NCI-H524 treated with DMSO at 0.1 percent for 48 hours (cell line): ENCODE measurements around the gene MSN.
"Not testable (repeated sequence)": the region's sequence is repeated elsewhere in the genome, so short reads cannot be mapped to it uniquely, and the experiment has no call there.

ENCODE experiments used
- DNase-seq: peaks from one replicate; lab custom pipeline; 2025; lab: John Stamatoyannopoulos, UW

The MSN gene

DNA sequence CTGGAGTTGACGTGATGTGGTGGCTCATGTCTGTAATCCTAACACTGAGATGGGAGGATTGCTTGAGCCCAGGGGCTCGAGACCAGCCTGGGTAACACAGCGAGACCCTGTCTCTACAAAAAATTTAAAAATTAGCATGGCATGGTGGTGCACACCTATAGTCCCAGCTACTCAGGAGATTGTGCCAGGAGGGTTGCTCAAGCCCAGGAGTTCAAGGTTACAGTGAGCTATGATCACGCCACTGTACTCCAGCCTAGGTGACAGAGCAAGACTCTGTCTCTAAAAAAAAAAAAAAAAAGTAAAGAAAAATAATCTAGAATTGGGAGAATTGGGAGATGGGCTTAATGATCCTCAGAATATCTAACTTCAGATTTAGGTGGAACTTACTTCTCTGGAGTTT, 51.1 kb downstream of the MSN start:
- no peak for DNase-seq

DNA sequence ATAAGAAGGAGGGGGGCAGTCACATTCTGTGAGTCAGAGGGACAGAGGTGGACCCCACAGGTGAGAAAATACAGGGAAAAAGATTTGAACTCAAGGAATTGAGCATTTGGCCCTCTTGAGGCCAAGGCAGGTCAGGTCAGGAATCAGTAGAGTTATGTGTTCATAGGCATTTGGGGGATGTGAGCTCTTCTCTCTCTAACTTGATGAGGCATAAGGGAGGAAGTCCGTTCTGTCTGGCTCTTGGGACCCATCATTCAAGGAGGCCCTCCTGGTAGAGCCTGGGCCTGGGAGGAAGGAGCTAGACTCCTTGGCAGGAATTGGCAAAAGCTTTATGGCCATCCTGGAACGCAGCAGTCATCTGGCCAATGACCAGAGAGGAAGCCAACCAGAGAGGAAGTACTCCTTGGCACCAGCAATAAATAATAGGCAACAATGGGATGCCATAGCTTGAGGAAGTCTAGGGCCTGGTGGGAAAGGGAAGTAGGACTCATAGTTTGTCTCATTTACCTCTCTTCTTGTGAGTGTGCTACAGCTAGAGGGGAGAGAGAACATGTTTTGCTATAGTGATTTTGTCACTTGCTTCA, 53.0 kb downstream of the MSN start:
- no peak for DNase-seq

DNA sequence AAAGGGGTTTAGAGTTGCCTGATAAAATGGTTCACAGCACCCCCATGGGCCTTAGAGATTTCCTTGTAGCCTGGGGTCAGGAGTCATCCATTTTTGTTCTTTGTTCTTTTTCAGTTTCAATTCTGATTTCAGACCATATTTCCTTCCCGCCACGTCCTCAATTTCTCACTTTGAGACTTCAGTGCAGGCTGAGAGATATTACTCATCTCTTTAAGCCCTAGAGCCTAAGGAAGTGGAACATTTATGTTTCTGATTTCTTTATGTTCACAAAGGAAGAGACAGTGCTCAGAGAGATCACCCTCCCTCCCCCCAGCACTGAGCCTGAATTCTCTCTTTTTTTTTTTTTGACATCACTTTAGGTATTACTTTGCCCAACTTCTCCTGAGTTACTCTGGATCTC, 56.3 kb downstream of the MSN start:
- DNase-seq, result no peak

DNA sequence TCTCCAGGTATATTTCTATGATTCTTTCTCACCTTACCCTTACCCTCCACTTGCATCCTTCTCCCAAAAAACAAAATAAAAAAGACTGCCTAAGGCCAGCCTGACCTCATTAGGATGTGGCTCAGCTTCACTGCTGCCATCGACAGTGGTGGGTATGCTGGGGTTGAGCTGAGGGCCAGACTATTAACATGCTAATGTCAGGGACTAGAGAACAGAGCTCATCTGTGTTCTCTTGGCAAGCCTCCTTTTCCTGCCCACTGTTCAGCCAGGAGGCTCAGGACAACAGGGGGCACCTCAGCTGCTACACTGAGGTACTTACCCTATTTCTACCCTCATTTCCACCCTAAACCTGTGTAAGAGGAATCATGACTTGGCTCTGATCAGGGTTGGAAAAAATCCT, 59.3 kb downstream of the MSN start:
- no peak for DNase-seq

DNA sequence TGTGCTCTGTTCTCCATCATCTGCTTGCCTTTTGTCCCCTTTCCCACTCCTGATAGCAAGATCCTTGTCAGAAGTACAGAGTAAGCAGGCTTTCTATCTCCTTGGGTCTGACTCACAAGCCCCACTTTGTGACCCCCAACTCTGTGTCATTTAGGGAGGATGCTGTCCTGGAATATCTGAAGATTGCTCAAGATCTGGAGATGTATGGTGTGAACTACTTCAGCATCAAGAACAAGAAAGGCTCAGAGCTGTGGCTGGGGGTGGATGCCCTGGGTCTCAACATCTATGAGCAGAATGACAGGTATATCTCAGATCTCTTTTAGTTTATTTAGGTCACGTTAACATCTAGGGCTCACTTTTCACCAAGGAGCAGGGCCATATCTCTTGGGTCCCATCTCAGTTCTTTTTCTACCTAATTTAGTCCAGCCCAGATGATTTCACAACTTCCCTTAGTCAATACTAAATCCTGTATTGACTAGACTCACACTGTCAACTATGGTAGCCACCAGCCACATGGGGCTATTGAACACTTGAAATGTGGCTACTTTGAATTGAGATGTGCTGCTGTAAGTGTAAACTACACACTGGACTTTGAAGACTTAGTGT, 64.3 kb downstream of the MSN start:
- DNase-seq, result no peak

DNA sequence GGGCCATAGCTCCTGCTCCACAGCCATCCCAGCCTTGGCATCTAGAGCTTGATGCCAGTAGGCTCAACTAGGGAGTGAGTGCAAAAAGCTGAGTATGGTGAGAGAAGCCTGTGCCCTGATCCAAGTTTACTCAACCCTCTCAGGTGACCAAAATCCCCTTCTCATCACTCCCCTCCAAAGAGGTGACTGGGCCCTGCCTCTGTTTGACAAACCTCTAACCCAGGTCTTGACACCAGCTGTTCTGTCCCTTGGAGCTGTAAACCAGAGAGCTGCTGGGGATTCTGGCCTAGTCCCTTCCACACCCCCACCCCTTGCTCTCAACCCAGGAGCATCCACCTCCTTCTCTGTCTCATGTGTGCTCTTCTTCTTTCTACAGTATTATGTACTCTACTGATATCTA, 73.5 kb downstream of the MSN start:
- DNase-seq, result no peak

DNA sequence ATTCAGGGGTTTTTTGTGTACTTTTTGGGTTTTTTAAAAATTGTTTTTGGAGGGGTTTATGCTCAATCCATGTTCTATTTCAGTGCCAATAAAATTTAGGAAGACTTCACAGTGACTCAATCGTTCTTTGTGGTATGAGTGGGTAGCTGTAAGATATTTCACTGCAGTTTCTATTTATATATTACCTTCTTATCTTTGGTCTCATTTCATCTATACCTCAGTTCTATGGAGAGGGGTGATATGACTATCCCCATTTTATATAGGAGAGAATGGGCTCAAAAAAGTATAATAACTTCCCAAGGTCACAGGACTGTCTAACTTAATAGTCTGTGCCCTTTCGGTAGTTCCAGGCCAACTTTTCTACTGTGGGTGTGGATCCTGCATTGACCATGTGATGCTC, 74.4 kb downstream of the MSN start:
- no peak for DNase-seq

DNA sequence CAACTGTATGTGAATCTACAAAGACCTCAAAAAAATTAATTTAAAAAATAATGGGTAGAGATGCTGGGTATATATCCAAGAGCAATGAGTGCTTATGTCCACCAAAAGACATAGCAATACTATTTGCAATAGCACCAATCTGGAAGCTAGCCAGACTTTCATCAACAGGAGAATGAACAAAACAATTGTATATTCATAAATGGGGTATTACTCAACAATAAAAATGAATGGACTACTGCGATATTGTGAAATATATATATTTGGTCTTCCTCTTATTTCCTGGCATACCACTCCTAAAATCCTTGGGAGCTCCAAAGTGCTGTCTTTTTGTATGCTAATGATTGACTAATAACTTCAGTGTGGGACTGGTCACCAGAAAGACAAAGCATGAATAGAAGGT, 77.5 kb downstream of the MSN start:
- DNase-seq, result no peak

DNA sequence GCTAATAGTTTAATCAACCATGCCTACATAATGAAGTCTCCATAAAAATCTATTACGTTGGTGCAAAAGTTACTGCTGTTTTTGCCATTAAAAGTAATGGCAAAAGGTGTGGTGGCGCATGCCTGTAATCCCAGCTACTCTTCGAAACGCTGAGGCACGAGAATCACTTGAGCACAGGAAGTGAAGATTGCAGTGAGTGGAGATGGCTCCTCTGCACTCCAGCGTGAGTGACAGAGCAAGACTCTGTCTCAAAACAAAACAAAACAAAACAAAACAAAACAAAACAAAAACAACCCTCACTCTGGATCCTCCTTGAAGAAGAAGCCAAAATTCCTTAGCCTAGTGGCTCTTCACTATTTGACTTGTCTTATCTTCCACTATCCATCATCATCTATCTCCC, 78.0 kb downstream of the MSN start:
- DNase-seq, result no peak

DNA sequence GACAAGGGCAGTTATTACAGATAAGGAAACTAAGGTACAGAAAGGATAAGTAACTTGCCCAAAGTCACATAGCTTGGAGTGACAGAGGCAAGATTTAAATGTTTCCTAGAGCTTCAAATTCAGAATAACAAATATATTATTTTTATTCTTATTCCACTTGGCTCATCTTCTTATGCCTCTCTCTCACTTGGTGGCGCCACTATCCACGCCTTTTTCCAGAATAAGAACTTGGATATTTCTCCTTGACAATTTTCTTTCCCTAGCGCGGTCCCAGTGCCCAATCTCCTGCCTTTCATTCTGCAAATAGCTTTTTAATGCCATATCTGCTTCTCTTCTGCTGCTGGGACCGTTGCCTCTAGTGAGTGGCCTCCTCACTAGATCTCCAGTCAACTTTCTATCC, 78.5 kb downstream of the MSN start:
- DNase-seq, result no peak

DNA sequence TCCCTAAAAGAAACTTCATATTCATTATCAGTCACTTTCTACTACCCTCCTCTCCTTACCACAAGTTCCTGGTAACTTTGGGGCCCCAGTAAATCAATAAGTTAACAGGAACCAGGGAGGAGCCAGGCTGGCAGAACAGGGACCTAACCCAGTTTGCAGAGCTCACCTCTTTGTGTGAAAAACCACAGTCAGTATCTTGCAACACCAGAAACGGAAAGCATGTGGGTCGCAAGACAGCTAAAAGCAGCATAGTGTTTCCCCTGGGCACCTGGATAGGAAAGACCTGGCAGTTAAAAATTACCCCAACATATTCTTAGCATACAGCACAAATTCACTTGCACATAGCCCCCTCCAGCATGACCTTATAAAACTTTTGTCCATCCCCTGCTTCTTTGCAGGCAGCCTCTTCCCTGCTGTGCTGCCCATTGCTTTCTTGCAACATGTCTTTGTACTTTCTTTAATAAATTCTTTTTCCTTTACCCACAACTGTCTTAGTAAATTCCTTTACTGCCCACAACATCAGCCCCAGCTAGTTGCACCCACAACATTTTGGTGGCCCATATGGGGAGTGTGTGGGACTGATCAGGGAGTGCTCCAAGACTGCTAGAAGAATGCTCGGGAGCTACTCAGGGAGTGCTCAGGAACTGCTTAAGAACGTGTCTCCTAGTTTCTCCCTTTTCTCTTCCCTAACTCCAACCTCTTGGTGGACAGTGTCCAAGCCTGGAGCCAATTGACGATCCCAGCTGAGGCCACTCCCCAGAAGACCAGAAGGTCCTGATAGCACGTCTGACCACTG, 83.4 kb downstream of the MSN start:
- no peak for DNase-seq

DNA sequence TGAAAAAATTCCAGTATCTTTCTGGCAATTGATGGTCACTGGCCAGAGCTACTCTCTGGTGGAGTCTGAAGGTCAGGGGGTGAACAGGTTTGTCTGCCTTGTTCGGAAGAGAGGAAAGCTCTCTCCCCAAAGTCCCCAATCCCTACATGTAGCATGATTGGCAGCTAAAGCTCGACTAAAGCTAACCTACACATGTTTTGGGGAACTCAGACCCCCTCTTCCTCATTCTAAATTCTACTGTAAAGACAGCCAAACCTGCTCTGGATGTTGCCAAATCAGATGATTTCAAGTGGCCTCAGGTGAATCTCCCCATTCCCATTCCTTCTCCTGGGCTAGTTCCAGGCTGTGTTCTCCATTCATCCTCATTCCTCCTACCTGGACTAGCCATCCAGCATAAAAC, 84.1 kb downstream of the MSN start:
- no peak for DNase-seq

DNA sequence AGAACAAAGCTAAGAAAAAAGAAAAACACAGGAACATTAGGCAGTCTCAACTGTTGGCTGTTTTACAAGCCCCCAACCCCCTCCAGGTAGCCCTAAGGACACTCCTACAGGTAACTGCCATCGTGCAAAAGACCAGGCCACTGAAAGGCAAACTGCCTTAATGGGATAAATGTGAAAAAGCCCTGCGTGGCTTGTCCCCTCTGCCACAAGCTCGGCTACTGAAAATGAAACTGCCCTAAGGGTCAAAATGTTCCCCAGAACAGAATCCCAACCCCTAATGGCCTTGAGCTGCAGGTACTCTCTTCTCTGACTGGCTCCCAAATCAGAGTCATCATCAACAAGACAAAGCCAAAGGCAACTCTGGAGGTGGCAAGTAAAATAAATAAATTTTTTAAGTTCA, 84.8 kb downstream of the MSN start:
- no peak for DNase-seq

DNA sequence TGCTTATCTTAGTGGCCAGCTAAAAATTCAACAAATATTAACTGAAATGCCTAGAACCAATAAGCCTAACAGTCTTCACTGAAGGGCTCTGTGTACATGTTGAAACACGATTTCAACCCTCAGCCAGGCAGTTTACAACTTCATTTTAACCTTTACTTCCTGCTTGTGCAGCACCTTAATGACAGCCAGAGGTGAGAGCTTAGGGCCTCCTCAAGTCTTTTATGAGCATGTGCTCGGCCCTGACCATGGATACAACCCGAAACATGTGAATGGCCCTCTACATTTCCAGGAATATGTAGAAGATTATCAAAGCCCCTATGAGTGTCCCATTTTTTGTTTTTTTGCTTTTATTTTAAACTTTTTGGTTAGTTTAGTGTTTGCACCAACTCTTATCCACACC, 88.3 kb downstream of the MSN start:
- no peak for DNase-seq

DNA sequence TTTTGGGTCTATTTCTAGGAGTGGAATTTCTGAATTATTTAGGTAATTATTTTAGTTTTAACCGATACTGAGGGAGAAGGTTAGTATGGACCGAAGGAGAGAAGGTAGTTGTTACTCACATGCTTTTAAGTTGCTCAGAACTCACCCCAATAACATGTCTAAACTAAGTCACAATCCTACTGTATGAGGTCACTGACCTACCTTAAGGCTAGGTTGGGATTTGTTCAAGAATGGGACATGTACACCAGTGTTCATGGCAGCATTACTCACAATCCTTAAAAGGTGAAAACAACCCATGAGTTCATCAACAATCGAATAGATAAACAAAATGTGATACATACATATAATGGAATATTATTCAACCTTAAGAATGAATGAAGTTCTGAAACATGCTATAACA, 90.5 kb downstream of the MSN start:
- no peak for DNase-seq

DNA sequence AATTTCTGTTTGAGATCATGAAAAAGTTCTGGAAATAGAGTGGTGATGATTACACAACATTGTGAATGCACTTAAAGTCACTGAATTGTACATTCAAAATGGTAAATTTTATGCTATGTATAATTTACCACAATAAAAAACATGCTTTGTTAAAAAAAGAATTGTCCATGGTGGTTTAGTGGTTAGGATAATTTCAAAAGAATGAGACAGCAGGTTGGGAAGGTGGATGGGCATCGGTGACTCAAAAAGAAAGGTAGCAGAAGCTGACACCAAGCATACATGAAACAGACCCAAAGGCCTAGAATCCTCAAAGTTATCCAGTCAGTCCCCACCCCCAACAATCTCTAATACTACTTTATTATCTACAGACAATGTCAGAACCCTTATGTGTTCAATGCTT, 91.1 kb downstream of the MSN start:
- DNase-seq, result no peak

DNA sequence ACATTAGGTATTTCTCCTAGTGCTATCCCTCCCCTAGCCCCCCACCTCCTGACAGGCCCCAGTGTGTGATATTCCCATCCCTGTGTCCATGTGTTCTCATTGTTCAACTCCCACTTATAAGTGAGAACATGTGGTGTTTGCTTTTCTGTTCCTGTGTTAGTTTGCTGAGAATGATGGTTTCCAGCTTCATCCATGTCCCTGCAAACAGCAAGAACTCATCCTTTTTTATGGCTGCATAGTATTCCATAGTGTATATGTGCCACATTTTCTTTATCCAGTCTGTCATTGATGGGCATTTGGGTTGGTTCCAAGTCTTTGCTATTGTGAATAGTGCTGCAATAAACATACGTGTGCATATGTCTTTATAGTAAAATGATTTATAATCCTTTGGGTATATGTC, 92.1 kb downstream of the MSN start:
- not testable (repeated sequence) for DNase-seq

DNA sequence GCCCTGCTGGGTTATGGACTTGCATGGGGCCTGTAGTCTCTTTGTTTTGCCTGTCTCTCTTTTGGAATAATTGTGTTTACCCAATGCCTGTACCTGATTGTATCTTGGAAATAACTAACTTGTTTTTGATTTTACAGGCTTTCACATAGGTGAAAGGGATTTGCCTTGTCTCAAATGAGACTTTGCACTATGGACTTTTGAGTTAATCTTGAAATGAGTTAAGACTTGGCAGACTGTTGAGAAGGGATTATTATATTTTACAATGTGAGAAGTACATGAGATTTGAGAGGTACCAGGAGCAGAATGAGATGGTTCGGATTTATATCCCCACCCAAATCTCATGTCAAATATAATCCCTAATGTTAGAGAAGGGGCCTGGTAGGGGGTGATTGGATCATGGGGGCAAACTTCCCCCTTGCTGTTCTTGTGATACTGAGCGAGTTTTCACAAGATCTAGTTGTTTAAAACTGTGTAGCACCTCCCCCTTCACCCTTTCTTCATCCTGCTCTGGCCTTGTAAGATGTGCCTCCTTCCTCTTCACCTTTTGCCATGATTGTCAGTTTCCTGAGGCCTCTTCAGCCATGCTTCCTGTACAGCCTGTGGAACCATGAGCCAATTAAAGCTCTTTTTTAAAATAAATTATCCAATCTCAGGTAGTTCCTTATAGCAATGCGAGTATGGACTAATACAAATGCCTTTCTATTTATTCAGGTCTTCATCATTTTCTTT, 102.3 kb downstream of the MSN start:
- no peak for DNase-seq

DNA sequence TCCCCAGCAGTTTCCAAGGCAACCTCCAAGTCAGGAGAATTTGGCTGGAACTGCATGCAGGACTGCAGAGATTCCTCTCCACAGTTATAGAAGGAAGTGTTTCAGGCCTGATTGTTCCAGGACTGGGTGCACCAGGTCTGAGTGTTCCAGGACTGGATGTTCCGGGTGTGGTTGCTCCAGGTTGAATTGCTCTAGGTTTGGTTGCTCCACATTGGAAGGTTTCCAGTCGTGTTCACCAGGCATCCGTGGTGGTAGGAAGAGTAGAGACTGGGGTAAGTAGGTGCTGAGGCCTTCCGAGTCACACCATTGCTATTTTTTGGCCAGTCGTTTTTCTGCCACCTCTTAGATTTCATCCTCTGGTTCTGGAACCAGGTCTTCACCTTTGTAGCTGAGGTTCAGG, 105.4 kb downstream of the MSN start:
- DNase-seq, result no peak

DNA sequence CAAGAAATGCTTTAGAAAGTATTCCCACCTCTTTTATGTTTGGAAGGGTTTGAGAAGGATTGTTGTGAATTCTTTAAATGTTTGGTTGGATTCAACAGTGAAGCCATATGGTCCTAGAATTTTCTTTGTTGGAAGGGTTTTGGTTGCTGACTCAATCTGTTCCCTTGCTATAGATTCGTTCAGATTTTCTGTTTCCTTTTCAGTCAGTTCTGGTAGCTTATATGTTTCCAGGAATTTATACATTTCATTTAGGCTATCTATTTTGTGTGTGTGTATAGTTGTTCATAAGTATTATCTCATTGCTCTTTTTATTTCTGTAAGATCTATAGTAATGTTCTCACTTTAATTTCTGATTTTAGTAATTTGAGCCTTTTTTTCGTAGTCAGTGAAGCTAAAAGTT, 114.4 kb downstream of the MSN start:
- DNase-seq, result no peak

DNA sequence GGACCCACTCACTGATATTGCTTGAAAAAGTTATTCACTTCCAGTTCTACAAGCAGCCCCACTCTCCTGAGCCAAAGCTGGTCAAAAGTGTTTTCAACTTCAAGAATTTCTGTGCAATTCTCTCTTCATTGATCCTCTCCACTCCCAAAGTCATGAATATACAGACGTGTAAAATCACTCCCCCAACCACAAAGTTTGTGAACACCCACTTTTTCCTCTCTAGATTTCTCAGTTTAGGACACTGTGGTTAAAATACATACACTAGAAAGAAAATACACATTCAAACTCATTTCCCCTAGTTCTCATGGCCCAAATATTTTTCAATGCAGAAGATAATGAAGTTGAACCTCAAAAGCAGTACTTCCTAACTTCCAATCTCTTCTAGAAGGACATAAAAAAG, 116.3 kb downstream of the MSN start:
- no peak for DNase-seq
